ENCODE data around the gene NXPH1.

Gene NXPH1

GRCh38 chr7:8433477-8434289 is at the start of gene NXPH1:
Gene NXPH1, plus strand, starts transcription at chr7:8433609.
- no peak for DNase-seq (ENCODE audit: low read depth in 3 of 3)

GRCh38 chr7:8384901-8385300 is 48.5 kb upstream of the NXPH1 start:
- DNase-seq (ENCODE audit: low read depth in 3 of 3) = no peak

- no peak for DNase-seq (ENCODE audit: low read depth in 3 of 3)
These were observed 46.4 kb upstream of the NXPH1 start for GRCh38 chr7:8386926-8387550.

- no peak for DNase-seq (ENCODE audit: low read depth in 3 of 3)
These were observed 45.7 kb upstream of the NXPH1 start for GRCh38 chr7:8387551-8388256.

DNA sequence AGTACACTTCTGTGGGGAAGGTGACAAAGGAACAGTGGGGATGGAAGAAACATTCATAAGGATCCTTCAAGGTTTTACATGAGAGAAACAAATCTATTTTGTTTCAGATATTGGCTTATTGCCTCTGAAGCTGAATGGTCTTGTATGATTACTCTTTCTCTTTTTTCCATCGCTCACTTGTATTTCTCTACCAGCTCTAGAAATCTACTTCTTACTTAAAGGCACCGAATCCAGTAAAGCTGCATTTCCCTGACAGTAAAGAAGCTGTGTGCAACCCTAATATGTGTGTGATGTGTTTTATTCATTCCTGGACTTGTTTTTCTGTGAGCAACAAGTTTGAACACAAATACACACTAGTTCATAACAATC is 45.2 kb upstream of the NXPH1 start:
- DNase-seq (ENCODE audit: low read depth in 3 of 3) = no peak

DNA sequence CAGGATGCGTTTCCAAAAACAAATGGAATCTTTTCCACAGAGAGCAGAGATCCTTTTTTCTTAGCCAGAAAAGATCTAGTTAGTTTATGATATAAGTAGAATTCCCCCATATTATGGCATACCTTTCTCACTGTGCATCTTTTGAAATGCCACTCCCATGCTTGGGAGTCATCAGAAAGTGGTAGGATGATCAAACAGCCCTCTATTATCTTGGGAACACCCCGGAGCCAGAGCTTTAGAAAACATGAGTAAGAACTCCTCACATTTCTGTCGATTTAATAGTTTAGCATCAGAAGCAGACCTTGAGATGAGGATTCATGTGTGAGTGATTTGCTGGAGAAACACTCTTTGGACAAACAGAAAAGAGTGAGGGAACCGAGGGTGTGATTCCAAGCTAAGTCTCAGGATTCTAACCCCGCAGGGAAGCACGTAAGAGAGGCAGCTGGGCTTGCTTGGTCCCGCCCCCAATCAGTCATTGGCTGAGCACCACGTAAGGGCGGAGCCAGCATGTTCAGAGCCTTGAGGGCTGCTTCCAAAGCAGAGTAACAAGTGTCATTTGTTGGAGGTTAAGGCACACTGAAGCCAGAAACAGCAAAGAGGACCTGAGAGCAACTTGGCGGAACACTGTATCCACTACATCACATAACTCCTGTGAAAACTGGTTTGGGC is 43.7 kb upstream of the NXPH1 start:
- no peak for DNase-seq (ENCODE audit: low read depth in 3 of 3)

GRCh38 chr7:8390262-8390626 is 43.2 kb upstream of the NXPH1 start:
- DNase-seq (ENCODE audit: low read depth in 3 of 3) = no peak

DNA sequence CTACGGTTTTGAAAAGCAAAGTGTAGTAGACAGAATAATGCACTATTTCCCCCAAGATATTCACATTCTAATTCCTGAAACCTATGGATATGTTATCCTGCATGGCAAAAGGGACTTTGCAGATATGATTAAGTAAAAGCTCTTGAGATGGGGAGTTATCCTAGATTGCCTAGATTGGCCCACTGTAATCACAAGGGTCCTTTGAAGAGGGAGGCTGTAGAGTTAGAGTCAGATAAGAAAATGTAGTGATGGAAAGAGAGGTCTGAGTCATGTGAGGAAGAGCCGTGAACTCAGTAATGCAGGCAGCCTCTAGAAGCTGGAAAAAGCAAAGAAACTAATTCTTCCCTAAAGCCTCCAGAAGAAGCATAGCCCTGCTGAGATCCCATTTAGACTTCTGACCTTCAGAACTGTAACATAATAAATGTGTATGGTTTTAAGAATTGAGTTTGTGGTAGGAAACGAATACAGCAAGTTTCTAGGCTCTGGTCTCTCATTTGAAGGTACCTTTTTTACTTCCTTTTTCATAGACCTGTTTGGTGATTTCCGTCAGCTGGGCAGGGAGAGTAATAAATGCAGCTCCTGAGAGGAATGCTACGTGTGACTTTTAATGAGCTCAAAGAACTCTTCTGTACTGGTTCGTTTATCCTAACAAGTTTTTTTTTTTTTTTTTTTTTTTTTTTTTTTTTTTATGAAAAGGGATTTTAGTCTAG is 41.9 kb upstream of the NXPH1 start:
- no peak for DNase-seq (ENCODE audit: low read depth in 3 of 3)

DNA sequence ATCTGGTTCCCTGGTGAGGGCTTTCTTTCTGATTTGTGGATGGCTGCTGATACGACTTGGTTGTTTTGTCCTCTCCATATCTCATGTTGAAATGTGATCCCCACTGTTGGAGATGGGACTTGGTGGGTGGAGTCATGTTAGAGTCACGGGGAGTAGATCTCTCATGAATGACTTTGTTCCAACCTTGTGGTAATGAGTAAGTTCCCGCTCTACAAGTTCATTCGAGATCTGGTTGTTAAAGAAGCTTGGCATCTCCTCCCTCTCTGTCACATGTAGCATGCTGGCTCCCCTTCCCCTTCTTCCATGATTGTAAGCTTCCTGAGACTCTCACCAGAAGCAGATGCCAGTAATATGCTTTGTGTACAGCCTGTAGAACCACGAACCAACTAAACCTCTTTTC is 37.1 kb upstream of the NXPH1 start:
- no peak for DNase-seq (ENCODE audit: low read depth in 3 of 3)

GRCh38 chr7:8408871-8409270 is 24.5 kb upstream of the NXPH1 start:
- no peak for DNase-seq (ENCODE audit: low read depth in 3 of 3)

- no peak for DNase-seq (ENCODE audit: low read depth in 3 of 3)
These were observed 22.3 kb upstream of the NXPH1 start for GRCh38 chr7:8411103-8411502.

GRCh38 chr7:8413600-8413999 is 19.8 kb upstream of the NXPH1 start:
- no peak for DNase-seq (ENCODE audit: low read depth in 3 of 3)

GRCh38 chr7:8418629-8419245 is 14.7 kb upstream of the NXPH1 start:
- peak in 2 of 3 experiments; percentile 14 to 15 for DNase-seq (ENCODE audit: low read depth in 3 of 3)

- no peak for DNase-seq (ENCODE audit: low read depth in 3 of 3)
These were observed 11.2 kb upstream of the NXPH1 start for GRCh38 chr7:8422177-8422576.

- no peak for DNase-seq (ENCODE audit: low read depth in 3 of 3)
These were observed 10.4 kb upstream of the NXPH1 start for GRCh38 chr7:8423057-8423456.

DNA sequence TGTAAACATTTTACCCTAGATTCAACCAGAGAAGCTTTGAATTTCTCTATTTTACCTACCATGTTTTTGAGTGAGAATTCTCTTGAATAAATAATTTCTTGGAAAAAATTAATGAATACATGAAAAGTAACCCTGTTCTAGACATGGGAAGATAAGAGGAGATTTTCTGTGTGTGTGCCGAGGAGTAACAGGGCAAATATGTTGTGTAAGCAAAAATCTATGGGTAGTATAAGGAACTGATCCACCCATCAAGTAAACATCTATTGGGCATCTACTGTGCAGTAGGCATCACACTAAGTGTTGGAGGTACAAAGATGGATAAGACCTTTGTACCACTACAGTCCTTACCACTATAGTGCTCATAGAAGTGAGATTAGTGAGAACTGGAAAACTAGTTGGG is 8.2 kb upstream of the NXPH1 start:
- DNase-seq (ENCODE audit: low read depth in 3 of 3) = no peak

DNA sequence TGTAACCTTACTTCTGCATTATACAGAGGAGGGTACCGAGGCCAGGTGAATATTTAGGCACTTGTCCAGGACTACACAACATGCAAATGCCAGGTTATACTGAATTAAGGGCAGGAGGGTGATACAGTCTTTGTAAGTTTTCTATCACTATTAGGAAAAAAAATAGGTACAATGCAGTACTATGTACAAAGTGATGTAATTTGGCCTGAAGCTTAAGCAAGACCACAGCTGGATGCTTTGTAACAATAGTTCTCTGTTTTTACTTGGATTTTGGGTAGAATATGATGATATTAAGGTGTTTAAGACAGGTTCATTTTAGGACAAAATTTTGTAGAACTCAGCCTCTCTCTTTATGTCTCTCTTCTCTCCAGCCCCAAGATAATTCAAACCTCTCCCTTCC is 2.8 kb upstream of the NXPH1 start:
- DNase-seq (ENCODE audit: low read depth in 3 of 3) = no peak

DNA sequence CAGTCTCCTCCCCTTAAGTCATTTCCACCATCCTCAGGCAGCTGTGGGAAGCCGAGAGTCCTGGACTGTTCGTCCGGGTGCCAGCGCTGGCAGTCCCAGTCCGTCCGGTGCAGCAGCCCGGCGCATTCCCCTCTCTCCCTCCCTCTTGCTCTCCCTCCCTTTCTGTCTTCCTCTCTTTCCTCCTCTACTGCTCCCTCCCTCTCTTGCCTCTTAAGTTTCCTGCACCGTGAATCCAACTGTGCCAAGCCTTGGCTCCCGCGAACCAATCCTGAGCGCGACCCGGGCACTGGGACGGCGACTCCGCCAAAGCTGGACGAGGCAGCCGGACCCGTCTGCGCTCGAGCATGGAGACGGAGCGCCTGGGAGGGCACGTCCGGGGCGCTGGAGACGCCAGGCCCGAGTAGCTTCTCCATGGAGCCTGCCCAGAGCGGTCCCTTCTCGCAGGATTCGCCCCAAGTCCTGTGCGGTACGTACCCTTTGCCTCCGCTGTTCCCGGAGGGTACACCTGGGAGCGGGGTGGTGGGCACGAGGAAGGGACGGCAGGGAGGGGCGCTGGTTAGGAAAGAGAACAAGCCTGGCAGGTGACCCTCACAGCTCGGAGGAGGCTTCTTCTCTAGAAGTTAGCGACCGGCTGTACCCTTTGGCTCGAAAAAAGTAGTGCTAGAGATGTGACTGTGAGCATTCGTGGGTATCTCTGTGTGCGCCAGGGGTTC is 1.0 kb downstream of the NXPH1 start:
- no peak for DNase-seq (ENCODE audit: low read depth in 3 of 3)

DNA sequence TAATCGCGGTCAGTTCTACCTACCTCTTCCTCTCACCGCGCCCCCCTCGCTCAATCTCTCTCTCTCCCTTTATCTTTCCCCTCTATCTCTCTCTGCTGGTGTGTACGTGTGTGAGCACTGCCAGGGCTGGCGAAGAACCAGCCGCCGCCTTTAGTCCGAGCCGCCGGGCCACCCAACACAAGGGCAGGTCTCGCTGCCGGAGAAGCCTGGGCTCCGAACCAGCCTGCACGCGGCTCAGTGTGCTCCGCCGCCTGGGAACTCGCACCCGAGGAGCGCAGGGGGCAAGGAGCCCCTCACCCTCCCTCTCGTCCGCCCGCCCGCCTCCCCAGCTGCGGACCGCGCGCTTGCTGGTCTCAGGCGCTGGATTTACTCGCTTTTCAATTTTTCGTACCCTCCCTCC is 1.7 kb downstream of the NXPH1 start:
- no peak for DNase-seq (ENCODE audit: low read depth in 3 of 3)
